Suprapubic skin (tissue), 4 donors: ENCODE data around the gene GPX7.

Source experiments
- CTCF ChIP-seq, 2 donors: fragments of 200-600 bp in 1 of 2; fragments of 450-650 bp in 1 of 2; sonication (generic) in 1 of 2; IDR thresholded peaks; one replicate each; pipeline ENCODE4 v1.5.1; 2016 to 2019; ENCODE audit warnings: antibody characterized with exemption in 2 of 2, mild to moderate bottlenecking in 1 of 2, moderate library complexity in 1 of 2
- EP300 ChIP-seq: sonication (generic); formaldehyde crosslinking; IDR thresholded peaks from one replicate; pipeline ENCODE4 v1.6.1; 2017; ENCODE audit warnings: antibody characterized with exemption
- POLR2A ChIP-seq, 2 donors: fragments of 450-650 bp; IDR thresholded peaks; one replicate each; pipeline ENCODE4 v1.6.1; 2017; ENCODE audit warnings: antibody characterized with exemption in 2 of 2, mild to moderate bottlenecking in 2 of 2, moderate library complexity in 2 of 2
- POLR2AphosphoS5 ChIP-seq, 3 donors: sonication (generic); formaldehyde crosslinking; IDR thresholded peaks; one replicate each; pipeline ENCODE4 v1.6.1; 2017; ENCODE audit warnings: antibody characterized with exemption in 3 of 3

- TF ChIP-seq CTCF (IDR thresholded peaks at IDR 0.05): no peak
- no peak for TF ChIP-seq POLR2A (IDR thresholded peaks at IDR 0.05)
- TF ChIP-seq EP300: no peak
- no peak for TF ChIP-seq POLR2AphosphoS5 (IDR thresholded peaks at IDR 0.05)
Measured at GRCh38 chr1:52635321-52636089, 33.3 kb downstream of the GPX7 start.
